AG09319 (cell line): ENCODE measurements around the gene NDUFV2.

Source experiments
- DNase-seq: peaks from one replicate; pipeline ENCODE4 v3.0.0-alpha.2; 2010; ENCODE audit warnings: low read depth; ENCODE audit errors: extremely low read depth
- TF ChIP-seq, protein P1 (sequence below): IDR thresholded peaks from 2 replicates; pipeline ENCODE4 v1.5.1; 2011; ENCODE audit warnings: low read depth, mild to moderate bottlenecking, inconsistent platforms, low read length, moderate library complexity

The NDUFV2 gene

DNA sequence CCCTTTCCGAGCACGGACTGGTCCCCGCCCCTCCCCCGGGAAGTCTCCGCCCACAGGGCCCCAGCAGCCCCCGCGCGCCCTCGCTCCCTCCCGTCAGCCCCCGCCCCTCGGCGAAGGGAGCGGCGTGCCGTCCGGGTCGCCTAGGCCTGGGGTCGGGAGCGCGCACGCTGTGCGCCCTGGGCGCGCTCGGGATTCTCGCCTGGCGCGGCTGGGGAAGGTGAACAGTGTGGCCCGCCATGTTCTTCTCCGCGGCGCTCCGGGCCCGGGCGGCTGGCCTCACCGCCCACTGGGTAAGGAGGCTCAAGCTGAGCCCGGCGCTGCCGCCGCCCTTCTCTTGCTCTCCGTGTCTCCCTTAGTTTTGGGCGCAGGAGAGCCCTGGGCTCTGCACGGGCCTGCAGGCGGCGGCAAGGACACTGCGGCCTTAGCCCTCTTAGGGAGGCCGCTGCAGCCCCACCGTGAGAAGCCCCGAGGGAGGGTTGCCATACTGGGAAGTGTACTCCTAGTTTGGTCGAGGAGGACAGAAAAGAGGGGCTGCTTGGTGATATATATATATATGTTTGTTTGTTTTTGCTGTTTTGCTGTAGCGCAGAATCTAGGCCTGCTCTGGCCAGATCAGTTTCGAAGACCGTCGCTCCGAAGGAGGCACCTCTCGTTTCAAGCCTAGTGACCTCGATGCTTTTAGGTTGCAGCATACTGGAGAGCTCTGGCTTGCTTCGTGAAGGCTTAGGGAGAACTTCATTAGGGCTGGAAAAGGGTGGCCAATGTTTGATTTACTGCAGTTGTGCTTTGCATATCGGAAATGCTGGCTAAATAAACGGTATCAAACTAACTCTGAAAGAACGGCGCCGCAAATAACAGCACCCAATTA lies at the start of gene NDUFV2:
Gene NDUFV2, plus strand, starts transcription at position 192 of the 868 bp plus-strand sequence. Its CDS starts 45 bp downstream, at position 237.
- DNase-seq = peak; percentile 85
- TF ChIP-seq, protein P1, sequence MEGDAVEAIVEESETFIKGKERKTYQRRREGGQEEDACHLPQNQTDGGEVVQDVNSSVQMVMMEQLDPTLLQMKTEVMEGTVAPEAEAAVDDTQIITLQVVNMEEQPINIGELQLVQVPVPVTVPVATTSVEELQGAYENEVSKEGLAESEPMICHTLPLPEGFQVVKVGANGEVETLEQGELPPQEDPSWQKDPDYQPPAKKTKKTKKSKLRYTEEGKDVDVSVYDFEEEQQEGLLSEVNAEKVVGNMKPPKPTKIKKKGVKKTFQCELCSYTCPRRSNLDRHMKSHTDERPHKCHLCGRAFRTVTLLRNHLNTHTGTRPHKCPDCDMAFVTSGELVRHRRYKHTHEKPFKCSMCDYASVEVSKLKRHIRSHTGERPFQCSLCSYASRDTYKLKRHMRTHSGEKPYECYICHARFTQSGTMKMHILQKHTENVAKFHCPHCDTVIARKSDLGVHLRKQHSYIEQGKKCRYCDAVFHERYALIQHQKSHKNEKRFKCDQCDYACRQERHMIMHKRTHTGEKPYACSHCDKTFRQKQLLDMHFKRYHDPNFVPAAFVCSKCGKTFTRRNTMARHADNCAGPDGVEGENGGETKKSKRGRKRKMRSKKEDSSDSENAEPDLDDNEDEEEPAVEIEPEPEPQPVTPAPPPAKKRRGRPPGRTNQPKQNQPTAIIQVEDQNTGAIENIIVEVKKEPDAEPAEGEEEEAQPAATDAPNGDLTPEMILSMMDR = no peak

DNA sequence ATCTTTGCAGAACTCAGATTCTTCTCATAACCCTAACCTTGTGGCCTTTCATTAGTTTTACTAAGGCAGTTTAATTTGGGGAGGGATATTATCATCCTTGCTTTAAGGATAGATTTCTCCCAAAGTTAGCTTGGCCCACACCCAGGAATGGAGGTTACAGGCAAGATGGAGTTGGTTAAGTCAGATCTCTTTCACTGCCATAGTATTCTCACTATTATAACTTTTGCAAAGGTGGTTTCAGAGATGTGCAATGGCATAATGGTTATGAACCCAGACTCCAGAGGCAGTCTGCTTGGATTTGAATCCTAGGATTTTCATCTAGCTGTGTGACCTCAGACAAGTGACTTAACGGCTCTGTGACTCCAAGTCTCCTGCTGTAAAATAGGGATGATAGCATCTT lies 48.7 kb upstream of the NDUFV2 start:
- DNase-seq = no peak
- TF ChIP-seq, protein P1 = no peak

DNA sequence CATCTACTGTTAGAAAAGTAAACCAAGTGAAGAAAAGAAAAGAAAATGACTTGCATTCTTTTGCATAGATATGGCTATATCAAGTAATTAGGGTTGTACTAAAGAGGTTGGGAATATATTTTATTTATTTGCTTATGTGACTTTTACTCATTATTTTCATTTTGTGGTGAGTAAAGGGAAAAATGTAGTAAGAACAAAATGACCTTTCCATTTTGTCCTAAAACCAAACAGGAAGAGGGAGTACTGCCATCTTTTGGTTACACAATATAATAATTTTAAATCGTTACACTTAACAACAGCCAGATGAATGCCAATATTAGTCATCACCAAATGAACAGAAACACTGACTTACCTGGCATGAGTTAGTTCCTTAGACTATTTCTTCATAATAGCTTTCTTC lies 47.3 kb upstream of the NDUFV2 start:
- TF ChIP-seq, protein P1 = peak; percentile 18
- DNase-seq = peak; percentile 69

DNA sequence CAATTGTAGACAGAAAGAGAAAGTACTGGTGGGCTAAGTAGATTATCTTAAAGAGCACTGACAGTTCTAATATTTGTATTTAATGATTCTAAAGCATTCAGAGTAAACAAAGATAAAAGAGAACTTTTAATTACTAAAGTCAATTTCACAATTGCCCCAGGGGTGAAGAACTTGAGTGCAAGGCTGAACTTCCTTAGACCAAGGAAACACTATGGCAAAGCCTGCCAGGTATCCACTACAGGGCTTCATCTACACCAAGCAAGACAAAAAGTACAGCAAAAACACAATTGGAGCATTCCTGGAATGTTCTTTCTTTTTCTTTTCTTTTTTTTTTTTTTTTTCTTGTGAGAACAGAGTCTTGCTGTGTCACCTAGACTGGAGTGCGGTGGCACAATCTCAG lies 46.9 kb upstream of the NDUFV2 start:
- DNase-seq = no peak
- TF ChIP-seq, protein P1 = no peak

DNA sequence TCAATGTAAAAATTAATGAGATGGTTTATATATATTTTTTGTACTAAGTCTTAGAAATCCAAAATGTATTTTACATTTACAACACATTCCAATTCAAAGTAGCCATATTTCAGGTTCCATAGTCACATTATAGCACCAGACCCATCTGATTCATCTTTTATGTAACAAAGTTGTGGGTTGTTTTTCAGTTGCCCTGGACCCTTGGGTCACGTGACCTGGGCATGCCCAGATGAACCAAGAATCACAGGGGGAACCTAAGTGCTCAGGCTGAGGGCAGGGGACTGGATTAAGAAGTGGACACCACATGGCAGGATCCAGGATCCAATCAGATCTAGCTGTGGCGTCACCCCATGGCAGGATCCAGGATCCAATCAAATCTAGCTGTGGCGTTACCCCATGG lies 44.9 kb upstream of the NDUFV2 start:
- no peak for DNase-seq
- TF ChIP-seq, protein P1 = no peak

DNA sequence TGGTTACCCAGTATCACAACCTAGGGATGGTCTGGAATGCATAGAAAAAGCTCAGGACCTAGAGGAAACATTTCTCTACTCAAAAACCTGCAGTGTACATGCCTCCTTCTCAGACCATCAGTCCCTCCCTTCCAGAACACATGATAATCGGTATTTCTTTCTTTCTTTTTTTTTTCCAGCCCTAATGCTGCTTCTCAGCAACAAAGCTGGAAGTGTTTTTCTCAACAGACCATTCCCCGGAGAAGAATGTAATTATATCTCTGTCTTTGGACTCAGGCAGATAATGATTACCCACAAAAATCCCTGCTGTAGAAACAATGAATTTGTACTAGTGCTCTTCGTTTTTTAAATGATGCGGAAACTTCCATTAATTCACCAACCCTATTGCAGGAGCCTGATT lies 44.1 kb upstream of the NDUFV2 start:
- peak; percentile 31 for DNase-seq
- TF ChIP-seq, protein P1 = no peak

DNA sequence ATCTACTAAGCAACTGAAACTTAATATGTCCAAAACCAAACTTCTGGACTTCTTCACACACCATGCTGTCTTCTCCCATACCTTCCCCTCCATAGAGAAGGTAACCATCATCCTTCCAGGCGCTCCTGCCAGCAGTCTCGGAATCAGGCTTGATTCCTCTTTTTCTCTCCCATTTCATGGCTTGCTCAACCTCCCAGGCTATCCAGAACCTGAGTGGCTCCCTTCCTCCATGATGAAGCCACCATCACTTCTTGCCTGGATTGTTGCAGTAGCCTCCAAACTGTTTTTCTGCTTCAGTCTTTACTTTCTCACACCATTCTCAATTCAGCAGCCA lies 40.1 kb upstream of the NDUFV2 start:
- no peak for DNase-seq

More for the DNA sequence above, 40.1 kb upstream of the NDUFV2 start:
- TF ChIP-seq, protein P1 = no peak
